Occipital lobe (tissue), 2 donors: Measurements from ENCODE around the gene PDE1C. TPM values are rescaled to one million over a fixed set of nuclear protein-coding genes. Genes with fewer than 3 reads are reported as not detected.
"Not testable (repeated sequence)": the region's sequence is repeated elsewhere in the genome, so short reads cannot be mapped to it uniquely, and the experiment has no call there.

Source experiments
- DNase-seq: peaks from one replicate; lab custom pipeline; 2025; lab: John Stamatoyannopoulos, UW
- total RNA-seq: library from RNA; depleted of rRNA; stranded (reverse); fragments of >200 nt; gene quantifications from one replicate; pipeline ENCODE4 v1.2.3, GENCODE V29; 2014

The PDE1C gene
- total RNA-seq, 1 donor from 2014 or later = 17.8 TPM

- DNase-seq = no peak
Observed at GRCh38 chr7:31855530-31855929, 214.7 kb downstream of the PDE1C start.

- DNase-seq = no peak
Observed at GRCh38 chr7:31853380-31853779, 216.8 kb downstream of the PDE1C start.

GRCh38 chr7:31852462-31852861, 217.7 kb downstream of the PDE1C start:
- DNase-seq = no peak

DNA sequence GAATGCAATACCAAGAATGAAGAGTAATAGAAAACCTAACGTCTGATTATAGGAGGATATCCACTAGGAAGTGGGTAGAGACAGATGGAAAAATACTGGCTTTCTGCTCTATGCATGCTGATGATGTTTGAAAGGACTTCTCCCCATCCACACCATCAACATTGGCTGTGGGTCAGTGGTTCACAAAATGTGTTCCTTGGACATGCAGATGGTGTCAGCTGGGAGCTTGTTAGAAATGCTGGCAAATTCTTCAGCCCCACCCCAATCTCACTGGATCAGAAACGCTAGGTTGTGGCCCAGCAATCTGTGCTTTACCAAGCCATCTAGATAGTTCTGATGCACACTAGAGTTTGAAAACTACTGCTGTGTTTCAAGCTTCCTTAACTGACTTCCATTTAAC, 219.1 kb downstream of the PDE1C start:
- no peak for DNase-seq

- DNase-seq = no peak
Observed at GRCh38 chr7:31850601-31851000, 219.6 kb downstream of the PDE1C start.

DNA sequence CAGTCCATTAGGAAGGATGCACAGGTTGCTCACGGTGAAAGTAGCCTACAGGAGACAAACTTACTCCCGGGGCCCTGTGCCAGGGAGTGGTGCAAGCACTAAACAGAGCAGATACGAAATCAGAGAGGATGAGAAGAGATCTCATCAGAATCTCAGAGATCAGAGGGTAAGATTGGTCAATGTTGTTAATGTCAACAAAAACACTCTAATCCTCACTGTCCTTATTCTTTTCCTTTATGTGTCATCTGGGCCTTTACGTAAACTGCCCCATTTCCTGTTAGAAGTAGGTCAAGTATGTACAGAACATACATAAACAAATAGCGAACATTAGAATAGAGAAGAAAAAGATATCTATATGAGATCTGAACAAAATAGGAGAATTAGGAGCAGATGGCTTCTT, 220.1 kb downstream of the PDE1C start:
- no peak for DNase-seq

- DNase-seq = no peak
Observed at GRCh38 chr7:31835471-31835870, 234.7 kb downstream of the PDE1C start.

DNA sequence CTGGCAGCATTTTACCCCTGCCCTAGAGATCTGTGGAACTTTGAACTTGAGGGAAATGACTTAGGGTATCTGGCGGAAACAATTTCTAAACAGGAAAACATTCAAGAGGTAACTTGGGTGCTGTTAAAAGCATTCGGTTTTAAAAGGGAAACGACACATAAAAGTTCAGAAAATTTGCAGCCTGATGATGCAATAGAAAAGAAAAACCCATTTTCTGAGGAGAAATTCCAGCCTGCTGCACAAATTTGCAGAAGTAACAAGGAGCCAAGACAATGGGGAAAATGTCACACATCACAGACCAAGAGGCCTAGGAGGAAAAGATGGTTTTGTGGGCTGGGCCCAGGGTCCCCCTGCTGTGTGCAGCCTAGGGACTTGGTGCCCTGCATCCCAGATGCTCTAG, 236.6 kb downstream of the PDE1C start:
- DNase-seq = not testable (repeated sequence)

DNA sequence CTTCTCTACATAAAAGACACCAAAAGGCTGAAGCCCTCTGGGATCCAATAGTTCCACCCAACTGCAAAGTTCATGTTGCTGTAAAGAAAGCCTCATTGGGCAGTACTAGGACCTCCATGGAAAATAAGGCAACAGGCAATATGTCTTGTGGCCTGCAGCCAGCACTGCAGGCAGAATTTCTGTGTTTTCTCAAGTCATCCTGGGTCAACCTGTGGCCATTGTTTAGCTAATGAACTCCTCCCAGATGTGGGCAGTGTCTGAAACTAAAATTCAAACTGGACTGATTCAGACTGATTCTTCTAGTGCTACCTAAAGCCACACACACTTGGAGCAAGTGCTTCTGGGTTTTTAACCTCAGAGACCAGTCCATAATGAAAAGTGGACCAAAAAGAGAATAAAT, 241.7 kb downstream of the PDE1C start:
- no peak for DNase-seq

- no peak for DNase-seq
Observed at GRCh38 chr7:31825576-31825975, 244.6 kb downstream of the PDE1C start.

GRCh38 chr7:31819031-31819430, 251.2 kb downstream of the PDE1C start:
- no peak for DNase-seq

- no peak for DNase-seq
Observed at GRCh38 chr7:31816810-31817209, 253.4 kb downstream of the PDE1C start.

DNA sequence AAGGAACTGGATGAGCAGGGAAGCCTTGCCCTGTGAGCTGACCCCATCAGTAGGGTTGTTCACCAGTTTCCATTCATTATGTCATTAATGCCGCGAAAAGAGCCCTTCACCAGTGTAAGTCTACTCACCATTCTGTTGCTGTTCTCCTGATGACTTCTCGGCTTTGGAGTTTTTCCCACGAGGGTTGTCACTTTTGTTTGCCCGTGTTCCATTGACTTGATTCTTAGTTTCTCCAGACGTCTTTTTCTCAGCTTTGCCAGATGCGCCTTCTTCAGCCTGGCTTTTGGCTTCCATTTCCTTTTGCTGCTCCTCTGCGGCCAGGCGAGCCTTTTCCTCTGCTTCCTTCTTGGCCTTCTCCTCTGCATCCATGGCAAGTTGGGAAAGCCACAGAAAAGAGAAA, 254.4 kb downstream of the PDE1C start:
- no peak for DNase-seq

DNA sequence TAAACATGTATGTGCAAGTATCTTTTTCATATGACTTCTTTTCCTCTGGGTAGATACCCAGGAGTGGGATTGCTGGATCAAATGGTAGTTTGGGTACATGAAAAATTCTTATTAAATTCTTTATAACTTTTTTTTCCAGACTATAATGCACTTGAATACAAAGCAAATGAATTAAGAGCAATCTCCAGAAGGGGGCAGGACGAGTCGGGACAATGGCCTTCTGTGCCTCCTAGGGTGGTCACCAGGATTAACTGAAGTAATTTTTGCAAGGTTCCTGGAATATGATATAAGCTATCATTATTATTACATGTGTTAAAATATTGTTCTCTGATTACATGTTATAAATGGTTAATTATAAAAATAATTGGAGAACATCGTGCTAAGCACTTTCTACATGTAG, 256.0 kb downstream of the PDE1C start:
- DNase-seq = no peak

- DNase-seq = no peak
Observed at GRCh38 chr7:31811650-31812461, 258.4 kb downstream of the PDE1C start.

- DNase-seq = no peak
Observed at GRCh38 chr7:31805209-31805818, 264.9 kb downstream of the PDE1C start.

- DNase-seq = no peak
Observed at GRCh38 chr7:31796375-31796774, 273.8 kb downstream of the PDE1C start.

DNA sequence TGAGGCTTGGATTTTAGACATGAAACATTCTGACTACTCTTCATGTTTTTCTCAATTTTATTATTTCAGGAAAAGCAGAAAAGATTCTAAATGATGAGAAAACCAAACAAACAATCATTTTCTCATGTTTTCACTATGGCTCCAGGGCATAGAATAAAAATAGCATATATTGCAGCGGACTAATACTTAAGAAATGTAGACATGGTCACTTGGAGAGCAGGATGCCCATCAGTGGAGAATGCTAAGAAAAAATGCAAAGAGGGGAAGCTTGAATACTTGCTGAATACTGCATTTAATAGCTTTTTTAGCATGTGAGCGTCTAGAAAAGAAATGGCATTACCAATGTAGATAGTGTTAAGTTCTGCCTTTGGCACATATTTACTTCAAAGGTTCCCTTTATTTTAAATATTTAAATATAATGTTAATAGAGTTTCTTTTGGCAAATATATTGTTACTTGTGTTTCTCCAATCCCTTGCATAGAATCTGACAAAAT, 275.3 kb downstream of the PDE1C start:
- DNase-seq = no peak

DNA sequence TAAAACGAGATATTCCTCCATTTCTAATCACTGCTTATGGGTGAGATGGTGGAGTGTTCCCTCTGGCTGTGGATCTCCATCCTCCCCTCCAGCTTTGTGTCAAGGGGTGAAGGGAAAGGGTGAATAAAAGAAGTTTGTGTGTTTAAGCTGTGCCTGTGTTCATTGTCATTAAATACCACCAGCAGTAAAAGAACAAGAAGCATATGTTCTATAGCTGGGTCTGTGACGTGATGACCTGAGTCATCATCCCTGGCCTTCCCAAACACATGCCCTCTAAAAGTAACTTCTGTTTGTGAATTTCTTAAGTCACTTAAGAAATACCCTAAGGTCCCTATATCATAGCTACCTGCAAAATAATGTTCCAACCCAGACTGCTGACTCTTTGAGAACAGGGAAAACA, 278.3 kb downstream of the PDE1C start:
- no peak for DNase-seq

GRCh38 chr7:31788883-31789680, 281.1 kb downstream of the PDE1C start:
- no peak for DNase-seq

GRCh38 chr7:31788445-31788844, 281.8 kb downstream of the PDE1C start:
- no peak for DNase-seq

DNA sequence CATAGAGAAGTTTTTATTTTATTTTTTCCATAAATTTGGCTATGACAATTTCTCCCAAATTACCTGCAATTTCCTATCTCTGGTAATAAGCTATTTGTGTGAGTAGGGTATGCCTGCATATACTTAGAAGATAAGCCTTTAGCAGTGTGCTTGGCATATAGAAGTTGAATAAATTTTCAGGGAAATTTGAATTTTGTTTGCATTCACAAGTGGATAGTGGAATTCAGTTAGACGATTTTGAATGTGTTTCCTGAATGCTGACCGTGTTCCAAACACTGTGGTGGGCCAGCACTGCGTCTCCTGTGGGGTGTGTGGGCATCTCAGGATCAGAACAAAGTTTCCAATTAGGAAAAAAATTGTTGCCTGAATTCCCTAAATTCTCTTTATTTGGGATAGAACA, 283.9 kb downstream of the PDE1C start:
- DNase-seq = no peak
